H1 (cell line): ENCODE results near the gene ACSF2. TPM values are rescaled to one million over a fixed set of nuclear protein-coding genes. Genes with fewer than 3 reads are reported as not detected.

Experiments used
- ATF3 ChIP-seq: IDR thresholded peaks from 2 replicates; pipeline ENCODE4 v1.6.1; 2011; ENCODE audit warnings: low read depth, mild to moderate bottlenecking, low read length; ENCODE audit not compliant: insufficient read depth
- CHD2 ChIP-seq: IDR thresholded peaks from 2 replicates; pipeline ENCODE4 v1.6.1; 2012; ENCODE audit warnings: low read length, improper control_type of control experiment
- CREB1 ChIP-seq: IDR thresholded peaks from 2 replicates; pipeline ENCODE4 v1.6.1; 2012; ENCODE audit warnings: inconsistent platforms
- GTF2F1 ChIP-seq: IDR thresholded peaks from 2 replicates; pipeline ENCODE4 v1.6.1; 2012; ENCODE audit warnings: low read depth, low read length, improper control_type of control experiment, borderline replicate concordance
- NRF1 ChIP-seq: IDR thresholded peaks from 2 replicates; pipeline ENCODE4 v1.6.1; 2011; ENCODE audit warnings: mild to moderate bottlenecking, low read depth, low read length, improper control_type of control experiment
- RNF2 ChIP-seq: fragments of 200-900, 300-1000 bp; sonication (generic); IDR thresholded peaks from 2 replicates; pipeline ENCODE4 v1.7.1; 2016; ENCODE audit warnings: borderline replicate concordance, low read depth, mild to moderate bottlenecking, antibody characterized with exemption, low read length; ENCODE audit not compliant: poor library complexity, severe bottlenecking; ENCODE audit errors: missing control alignments
- SIX5 ChIP-seq: IDR thresholded peaks from 2 replicates; pipeline ENCODE4 v1.6.1; 2011; ENCODE audit warnings: mild to moderate bottlenecking, low read depth, low read length
- TAF7 ChIP-seq: optimal IDR thresholded peaks from 2 replicates; pipeline ENCODE3; 2011; ENCODE audit warnings: low read depth, mild to moderate bottlenecking, inconsistent platforms, low read length, moderate library complexity, borderline replicate concordance
- YY1 ChIP-seq: IDR thresholded peaks from 2 replicates; pipeline ENCODE4 v1.6.1; 2011; ENCODE audit warnings: low read depth, mild to moderate bottlenecking, low read length
- polyA plus RNA-seq, 7 experiments: library from polyadenylated mRNA; depleted of rRNA in 3 of 7; stranded (reverse) in 5 of 7; unstranded in 2 of 7; fragments of >200 nt in 5 of 7; fragments of 200-250 nt in 2 of 7; gene quantifications; 1 replicate in 5 of 7; 2 replicates in 1 of 7; 4 replicates in 1 of 7; pipeline versions ENCODE4 v1.2.1 to v1.2.3, GENCODE V29; 2011 to 2013; ENCODE audit warnings: missing spikeins in 2 of 7, mixed read lengths in 2 of 7
- total RNA-seq: library from RNA; stranded (reverse); fragmentation: NEBNext Ultra II Directional; extraction: Animal tissue kit (Norgen Biotek cat#: 25700); gene quantifications from 2 replicates; pipeline ENCODE4 v1.2.1, GENCODE V29; 2021
- TF ChIP-seq, protein P1 (sequence below): fragments of 300-600 bp; sonication (generic); IDR thresholded peaks from 2 replicates; pipeline ENCODE4 v1.7.1; 2012; ENCODE audit warnings: low read length, moderate library complexity, mild to moderate bottlenecking, inconsistent platforms; ENCODE audit not compliant: insufficient replicate concordance

ACSF2 gene
- total and polyA plus RNA-seq, 2 of the 8 experiments (the other 6 are each of a cell fraction or from before 2014, with no cell fraction given) = 14.5 to 16.3 TPM

- TF ChIP-seq, protein P1, sequence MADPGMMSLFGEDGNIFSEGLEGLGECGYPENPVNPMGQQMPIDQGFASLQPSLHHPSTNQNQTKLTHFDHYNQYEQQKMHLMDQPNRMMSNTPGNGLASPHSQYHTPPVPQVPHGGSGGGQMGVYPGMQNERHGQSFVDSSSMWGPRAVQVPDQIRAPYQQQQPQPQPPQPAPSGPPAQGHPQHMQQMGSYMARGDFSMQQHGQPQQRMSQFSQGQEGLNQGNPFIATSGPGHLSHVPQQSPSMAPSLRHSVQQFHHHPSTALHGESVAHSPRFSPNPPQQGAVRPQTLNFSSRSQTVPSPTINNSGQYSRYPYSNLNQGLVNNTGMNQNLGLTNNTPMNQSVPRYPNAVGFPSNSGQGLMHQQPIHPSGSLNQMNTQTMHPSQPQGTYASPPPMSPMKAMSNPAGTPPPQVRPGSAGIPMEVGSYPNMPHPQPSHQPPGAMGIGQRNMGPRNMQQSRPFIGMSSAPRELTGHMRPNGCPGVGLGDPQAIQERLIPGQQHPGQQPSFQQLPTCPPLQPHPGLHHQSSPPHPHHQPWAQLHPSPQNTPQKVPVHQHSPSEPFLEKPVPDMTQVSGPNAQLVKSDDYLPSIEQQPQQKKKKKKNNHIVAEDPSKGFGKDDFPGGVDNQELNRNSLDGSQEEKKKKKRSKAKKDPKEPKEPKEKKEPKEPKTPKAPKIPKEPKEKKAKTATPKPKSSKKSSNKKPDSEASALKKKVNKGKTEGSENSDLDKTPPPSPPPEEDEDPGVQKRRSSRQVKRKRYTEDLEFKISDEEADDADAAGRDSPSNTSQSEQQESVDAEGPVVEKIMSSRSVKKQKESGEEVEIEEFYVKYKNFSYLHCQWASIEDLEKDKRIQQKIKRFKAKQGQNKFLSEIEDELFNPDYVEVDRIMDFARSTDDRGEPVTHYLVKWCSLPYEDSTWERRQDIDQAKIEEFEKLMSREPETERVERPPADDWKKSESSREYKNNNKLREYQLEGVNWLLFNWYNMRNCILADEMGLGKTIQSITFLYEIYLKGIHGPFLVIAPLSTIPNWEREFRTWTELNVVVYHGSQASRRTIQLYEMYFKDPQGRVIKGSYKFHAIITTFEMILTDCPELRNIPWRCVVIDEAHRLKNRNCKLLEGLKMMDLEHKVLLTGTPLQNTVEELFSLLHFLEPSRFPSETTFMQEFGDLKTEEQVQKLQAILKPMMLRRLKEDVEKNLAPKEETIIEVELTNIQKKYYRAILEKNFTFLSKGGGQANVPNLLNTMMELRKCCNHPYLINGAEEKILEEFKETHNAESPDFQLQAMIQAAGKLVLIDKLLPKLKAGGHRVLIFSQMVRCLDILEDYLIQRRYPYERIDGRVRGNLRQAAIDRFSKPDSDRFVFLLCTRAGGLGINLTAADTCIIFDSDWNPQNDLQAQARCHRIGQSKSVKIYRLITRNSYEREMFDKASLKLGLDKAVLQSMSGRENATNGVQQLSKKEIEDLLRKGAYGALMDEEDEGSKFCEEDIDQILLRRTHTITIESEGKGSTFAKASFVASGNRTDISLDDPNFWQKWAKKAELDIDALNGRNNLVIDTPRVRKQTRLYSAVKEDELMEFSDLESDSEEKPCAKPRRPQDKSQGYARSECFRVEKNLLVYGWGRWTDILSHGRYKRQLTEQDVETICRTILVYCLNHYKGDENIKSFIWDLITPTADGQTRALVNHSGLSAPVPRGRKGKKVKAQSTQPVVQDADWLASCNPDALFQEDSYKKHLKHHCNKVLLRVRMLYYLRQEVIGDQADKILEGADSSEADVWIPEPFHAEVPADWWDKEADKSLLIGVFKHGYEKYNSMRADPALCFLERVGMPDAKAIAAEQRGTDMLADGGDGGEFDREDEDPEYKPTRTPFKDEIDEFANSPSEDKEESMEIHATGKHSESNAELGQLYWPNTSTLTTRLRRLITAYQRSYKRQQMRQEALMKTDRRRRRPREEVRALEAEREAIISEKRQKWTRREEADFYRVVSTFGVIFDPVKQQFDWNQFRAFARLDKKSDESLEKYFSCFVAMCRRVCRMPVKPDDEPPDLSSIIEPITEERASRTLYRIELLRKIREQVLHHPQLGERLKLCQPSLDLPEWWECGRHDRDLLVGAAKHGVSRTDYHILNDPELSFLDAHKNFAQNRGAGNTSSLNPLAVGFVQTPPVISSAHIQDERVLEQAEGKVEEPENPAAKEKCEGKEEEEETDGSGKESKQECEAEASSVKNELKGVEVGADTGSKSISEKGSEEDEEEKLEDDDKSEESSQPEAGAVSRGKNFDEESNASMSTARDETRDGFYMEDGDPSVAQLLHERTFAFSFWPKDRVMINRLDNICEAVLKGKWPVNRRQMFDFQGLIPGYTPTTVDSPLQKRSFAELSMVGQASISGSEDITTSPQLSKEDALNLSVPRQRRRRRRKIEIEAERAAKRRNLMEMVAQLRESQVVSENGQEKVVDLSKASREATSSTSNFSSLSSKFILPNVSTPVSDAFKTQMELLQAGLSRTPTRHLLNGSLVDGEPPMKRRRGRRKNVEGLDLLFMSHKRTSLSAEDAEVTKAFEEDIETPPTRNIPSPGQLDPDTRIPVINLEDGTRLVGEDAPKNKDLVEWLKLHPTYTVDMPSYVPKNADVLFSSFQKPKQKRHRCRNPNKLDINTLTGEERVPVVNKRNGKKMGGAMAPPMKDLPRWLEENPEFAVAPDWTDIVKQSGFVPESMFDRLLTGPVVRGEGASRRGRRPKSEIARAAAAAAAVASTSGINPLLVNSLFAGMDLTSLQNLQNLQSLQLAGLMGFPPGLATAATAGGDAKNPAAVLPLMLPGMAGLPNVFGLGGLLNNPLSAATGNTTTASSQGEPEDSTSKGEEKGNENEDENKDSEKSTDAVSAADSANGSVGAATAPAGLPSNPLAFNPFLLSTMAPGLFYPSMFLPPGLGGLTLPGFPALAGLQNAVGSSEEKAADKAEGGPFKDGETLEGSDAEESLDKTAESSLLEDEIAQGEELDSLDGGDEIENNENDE = no peak
- TF ChIP-seq CREB1 (no peak), RNF2 (no peak), TAF7 (no peak), YY1 (no peak), ATF3 (no peak), CHD2 (no peak), SIX5 (no peak), NRF1 (no peak), GTF2F1 (no peak)
Measured at GRCh38 chr17:50499270-50499669, 73.3 kb downstream of the ACSF2 start (continued).
